Omental fat pad (tissue), 4 donors: Measurements from ENCODE around the gene NCKAP5L. TPM values are rescaled to one million over a fixed set of nuclear protein-coding genes. Genes with fewer than 3 reads are reported as not detected.

Experiments
- ATAC-seq: fragments of 150-250 bp; one replicate; pipeline ENCODE4 v1.9.1; 2016; ENCODE audit warnings: mild to moderate bottlenecking, moderate library complexity; ENCODE audit not compliant: low FRiP score
- DNase-seq: peaks from one replicate; pipeline ENCODE4 v3.0.0-alpha.2; 2019; ENCODE audit warnings: low spot score
- CTCF ChIP-seq, 3 donors: fragments of 450-650 bp; IDR thresholded peaks; one replicate each; pipeline ENCODE4 v1.5.1; 2016 to 2017; ENCODE audit warnings: antibody characterized with exemption in 3 of 3, mild to moderate bottlenecking in 3 of 3, moderate library complexity in 2 of 3
- small RNA-seq: library from RNA; depleted of rRNA; stranded (forward); fragments of <200 nt; gene quantifications from one replicate; pipeline ENCODE3, GENCODE V24; 2016
- total RNA-seq, 4 donors: library from RNA; depleted of rRNA; stranded (reverse); fragments of >200 nt; gene quantifications; one replicate each; pipeline ENCODE4 v1.1.0, GENCODE V29; 2016

The NCKAP5L gene
- total RNA-seq, 4 donors from 2014 or later = 14.2 to 20.3 (median 17.6) TPM

- ATAC-seq (no peak), DNase-seq (no peak)
- no peak for TF ChIP-seq CTCF (IDR thresholded peaks at IDR 0.05)
These were observed 79.9 kb downstream of the NCKAP5L start for GRCh38 chr12:49748306-49748705.

- no peak for ATAC-seq
- DNase-seq = no peak
- TF ChIP-seq CTCF (IDR thresholded peaks at IDR 0.05) = no peak
These were observed 83.8 kb downstream of the NCKAP5L start for GRCh38 chr12:49744363-49744885.

GRCh38 chr12:49741882-49742620, 86.2 kb downstream of the NCKAP5L start:
- ATAC-seq = peak; percentile 86
- TF ChIP-seq CTCF (IDR thresholded peaks at IDR 0.05) = no peak
- DNase-seq = peak; percentile 78

Small RNA genes lying within 50 kb of the gene (small RNA-seq; reads per million reads assigned to genes)
- not detected for gene LSM6P2

Other genes with a start within 250 kb of the NCKAP5L start
- under 1 TPM in 3 of 4 donors, not detected in 1; 0.25 to 0.84 (median 0.48) TPM for gene FAM186B, start 222.8 kb downstream of the NCKAP5L start, total RNA-seq
- 10 to 100 TPM in 1 of 4 donors, 1 to 10 TPM in 3; 7.0 to 19.4 (median 9.4) TPM for gene PRPF40B, start 204.9 kb downstream of the NCKAP5L start, total RNA-seq
- gene FMNL3, start 121.0 kb downstream of the NCKAP5L start, total RNA-seq = 10 to 100 TPM in 3 of 4 donors, 1 to 10 TPM in 1; 5.7 to 28.8 (median 22.1) TPM
- gene TMBIM6, start 86.9 kb downstream of the NCKAP5L start, total RNA-seq = 100 to 1,000 TPM; 337 to 481 (median 397) TPM
- 1 to 10 TPM; 1.9 to 3.5 (median 2.8) TPM for gene BCDIN3D, start 14.7 kb upstream of the NCKAP5L start, total RNA-seq
- gene FAIM2, start 75.5 kb upstream of the NCKAP5L start, total RNA-seq = 1 to 10 TPM in 3 of 4 donors, under 1 TPM in 1; 0.36 to 6.1 (median 3.1) TPM
- gene AQP2, start 122.3 kb upstream of the NCKAP5L start, total RNA-seq = not detected
- not detected for gene AQP5, start 133.5 kb upstream of the NCKAP5L start, total RNA-seq
- under 1 TPM in 1 of 4 donors, not detected in 3; 0.56 TPM for gene AQP6, start 144.5 kb upstream of the NCKAP5L start, total RNA-seq
- 10 to 100 TPM in 2 of 4 donors, 1 to 10 TPM in 2; 5.2 to 15.3 (median 8.5) TPM for gene RACGAP1, start 197.1 kb upstream of the NCKAP5L start, total RNA-seq
- gene ASIC1, start 229.2 kb upstream of the NCKAP5L start, total RNA-seq = 1 to 10 TPM in 3 of 4 donors, under 1 TPM in 1; 0.69 to 3.8 (median 1.4) TPM